Immature natural killer cell (primary cell): Measurements from ENCODE around the gene LRRC8D. TPM values are rescaled to one million over a fixed set of nuclear protein-coding genes. Genes with fewer than 3 reads are reported as not detected.
A peak's percentile ranks its signal among the peaks of the same experiment; 100 is the strongest.
"Not testable (repeated sequence)": the region's sequence is repeated elsewhere in the genome, so short reads cannot be mapped to it uniquely, and the experiment has no call there.

Source experiments
- DNase-seq, 3 donors: peaks; one replicate each; pipeline ENCODE4 v3.0.0; 2022; ENCODE audit warnings: mixed read lengths in 1 of 3
- H3K27ac Mint-ChIP-seq, 6 donors: one replicate each; pipeline ENCODE4 v1.8.0; 2020; ENCODE audit warnings: mixed read lengths in 6 of 6, mild to moderate bottlenecking in 5 of 6, inconsistent platforms in 4 of 6, moderate library complexity in 3 of 6
- H3K27me3 Mint-ChIP-seq, 3 donors: one replicate each; pipeline ENCODE4 v1.8.0; 2020 to 2021; ENCODE audit warnings: low read depth in 3 of 3, mild to moderate bottlenecking in 3 of 3, mixed read lengths in 3 of 3, moderate library complexity in 3 of 3, inconsistent platforms in 1 of 3
- H3K36me3 Mint-ChIP-seq, 3 donors: one replicate each; pipeline ENCODE4 v1.8.0; 2020; ENCODE audit warnings: mixed read lengths in 3 of 3, inconsistent platforms in 2 of 3, mild to moderate bottlenecking in 2 of 3
- H3K4me1 Mint-ChIP-seq, 2 donors: one replicate each; pipeline ENCODE4 v1.8.0; 2020; ENCODE audit warnings: inconsistent platforms in 2 of 2, mild to moderate bottlenecking in 2 of 2, mixed read lengths in 2 of 2, moderate library complexity in 1 of 2
- H3K4me3 Mint-ChIP-seq, 5 donors: one replicate each; pipeline ENCODE4 v1.8.0; 2020; ENCODE audit warnings: mild to moderate bottlenecking in 5 of 5, mixed read lengths in 5 of 5, inconsistent platforms in 3 of 5, moderate library complexity in 3 of 5
- H3K9me3 Mint-ChIP-seq, 6 donors: one replicate each; pipeline ENCODE4 v1.8.0; 2020; ENCODE audit warnings: mild to moderate bottlenecking in 6 of 6, mixed read lengths in 6 of 6, inconsistent platforms in 4 of 6, moderate library complexity in 3 of 6
- polyA plus RNA-seq, 3 donors: library from polyadenylated mRNA; unstranded; fragments of 300-500 nt; fragmentation: Illumina TruSeq; gene quantifications; one replicate each; pipeline ENCODE4 v1.2.3, GENCODE V29; 2021

The LRRC8D gene
- 10 to 100 TPM; 24.7 to 40.1 (median 32.0) TPM for polyA plus RNA-seq

DNA sequence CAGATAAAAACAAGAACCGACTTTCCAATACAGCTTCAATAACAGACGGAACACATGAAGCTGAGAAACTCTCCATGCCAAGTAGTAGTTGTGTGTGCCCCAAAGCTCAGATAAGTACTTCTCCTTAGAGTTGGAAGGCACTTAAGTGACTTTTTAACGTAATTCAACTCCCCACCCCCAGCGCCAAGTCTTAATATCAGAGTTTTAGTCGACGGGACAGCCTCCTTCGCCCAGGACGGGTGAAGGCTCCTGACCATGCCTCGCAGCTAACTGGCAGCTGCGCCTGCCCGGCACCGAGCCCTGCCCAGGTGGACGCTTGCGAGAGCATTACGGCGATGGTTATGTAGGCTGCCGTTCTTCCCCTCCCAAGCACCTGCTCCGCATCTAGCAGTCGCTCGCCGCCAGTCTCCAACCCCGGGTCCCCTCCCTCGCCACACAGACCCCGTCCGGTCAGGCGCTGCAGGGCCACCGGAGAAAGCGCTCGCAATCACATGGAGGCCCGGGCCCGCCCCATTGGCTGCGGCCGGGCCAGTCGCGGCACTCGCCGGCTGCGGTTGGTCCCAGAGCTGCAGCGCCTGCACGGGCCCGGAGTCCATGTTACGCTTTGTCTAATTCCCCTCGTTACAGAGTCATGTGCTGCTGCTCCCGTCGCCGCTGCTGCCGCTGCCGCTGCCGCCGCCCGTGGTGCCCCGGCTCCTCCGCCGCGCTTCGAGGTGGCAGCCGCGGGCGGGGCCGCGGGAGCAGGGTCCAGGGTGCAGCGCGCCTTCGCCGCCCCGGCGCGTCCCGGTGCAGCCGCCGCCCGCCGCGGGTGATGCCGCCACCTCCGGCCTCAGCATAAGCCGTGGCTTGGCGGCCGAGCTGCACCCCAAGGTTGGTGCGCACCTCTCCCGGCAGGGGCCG, at the start of gene LRRC8D:
Gene LRRC8D (plus strand): TSS at position 611 of the 900 bp plus-strand sequence. CDS start 112,037 bp downstream, outside the sequence.
- no peaks in the 10 kb centered on the region for H3K9me3 Mint-ChIP-seq
- peaks cover 4 to 6% (median 5%) of the 10 kb centered on the region in 3 donors for H3K27me3 Mint-ChIP-seq
- peaks cover 0 to 7% (median 0%) of the 10 kb centered on the region in 3 donors for H3K36me3 Mint-ChIP-seq
- H3K4me3 Mint-ChIP-seq = peak within 1 kb of the TSS; percentile 84 to 94 (median 86)
- DNase-seq = peak; percentile 80 to 84 (median 81)
- peak within 1 kb of the TSS; percentile 60 to 87 (median 76) for H3K27ac Mint-ChIP-seq
- H3K4me1 Mint-ChIP-seq = peaks cover 18 to 42% of the 10 kb centered on the region in 2 donors

DNA sequence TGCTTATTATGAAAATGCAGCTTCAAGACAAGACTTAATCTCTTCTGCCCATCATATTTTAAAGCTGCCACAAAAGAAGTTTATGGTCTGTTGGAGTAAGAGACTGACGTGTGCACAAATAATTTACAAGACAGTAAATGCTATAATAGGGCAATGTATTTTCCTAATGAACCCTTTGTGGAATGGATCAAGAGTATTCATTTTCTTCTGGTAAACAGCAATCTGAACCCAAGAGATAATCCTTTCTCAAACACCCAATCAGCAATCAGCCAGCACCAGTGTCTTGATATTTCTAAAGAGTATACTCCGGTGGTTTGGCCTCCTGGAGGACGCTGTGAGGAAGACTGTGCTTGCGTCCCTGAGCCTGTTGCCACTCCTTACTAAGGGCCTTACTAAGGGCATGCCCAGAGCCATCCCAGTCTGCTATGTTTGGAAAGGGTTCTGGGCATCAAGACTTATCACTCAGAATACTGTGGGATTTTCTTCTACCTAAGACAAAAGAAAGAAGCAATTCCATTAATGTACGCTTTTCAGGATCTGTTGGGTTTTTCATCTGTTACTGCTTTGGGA, 48.8 kb upstream of the LRRC8D start:
- H3K36me3 Mint-ChIP-seq = no peaks in the 10 kb centered on the region

DNA sequence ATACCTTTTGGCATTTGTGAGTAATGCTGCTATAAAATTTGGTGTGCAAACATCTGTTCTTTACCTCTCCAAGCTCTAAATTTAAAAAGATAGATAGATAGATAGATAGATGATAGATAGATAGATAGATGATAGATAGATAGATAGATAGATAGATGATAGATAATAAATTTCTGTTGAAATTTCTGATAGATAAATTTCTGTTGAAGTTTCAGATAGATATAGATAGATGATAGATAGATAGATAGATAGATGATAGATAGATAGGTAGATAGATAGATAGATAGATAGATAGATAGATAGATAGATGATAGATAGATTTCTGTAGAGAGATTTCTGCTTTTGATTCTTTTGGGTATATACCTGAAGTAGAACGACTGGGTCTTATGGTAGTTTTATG, 44.7 kb upstream of the LRRC8D start:
- peaks cover 6 to 12% of the 10 kb centered on the region in 2 donors for H3K4me1 Mint-ChIP-seq
- H3K4me3 Mint-ChIP-seq, H3K27me3 Mint-ChIP-seq, H3K36me3 Mint-ChIP-seq, H3K9me3 Mint-ChIP-seq, H3K27ac Mint-ChIP-seq, DNase-seq: not testable (repeated sequence)

More for the DNA sequence above, 48.8 kb upstream of the LRRC8D start:
- Mint-ChIP-seq H3K27me3 (peaks cover 0 to 7% (median 3%) of the 10 kb centered on the region in 3 donors), H3K9me3 (no peaks in the 10 kb centered on the region), H3K4me3 (no peak overlapping the region), H3K27ac (no peak overlapping the region), H3K4me1 (peaks cover 6 to 12% of the 10 kb centered on the region in 2 donors)
- no peak for DNase-seq

DNA sequence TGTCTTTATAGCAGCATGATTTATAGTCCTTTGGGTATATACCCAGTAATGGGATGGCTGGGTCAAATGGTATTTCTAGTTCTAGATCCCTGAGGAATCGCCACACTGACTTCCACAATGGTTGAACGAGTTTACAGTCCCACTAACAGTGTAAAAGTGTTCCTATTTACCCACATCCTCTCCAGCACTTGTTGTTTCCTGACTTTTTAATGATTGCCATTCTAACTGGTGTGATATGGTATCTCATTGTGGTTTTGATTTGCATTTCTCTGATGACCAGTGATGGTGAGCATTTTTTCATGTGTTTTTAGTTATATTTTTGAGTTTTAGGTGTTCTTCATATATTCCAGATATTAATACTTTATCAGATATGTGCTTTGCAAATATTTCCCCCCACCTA, 43.6 kb upstream of the LRRC8D start:
- not testable (repeated sequence) for H3K27ac Mint-ChIP-seq, H3K36me3 Mint-ChIP-seq, H3K9me3 Mint-ChIP-seq, H3K27me3 Mint-ChIP-seq, DNase-seq, H3K4me3 Mint-ChIP-seq
- peaks cover 6 to 23% of the 10 kb centered on the region in 2 donors for H3K4me1 Mint-ChIP-seq

DNA sequence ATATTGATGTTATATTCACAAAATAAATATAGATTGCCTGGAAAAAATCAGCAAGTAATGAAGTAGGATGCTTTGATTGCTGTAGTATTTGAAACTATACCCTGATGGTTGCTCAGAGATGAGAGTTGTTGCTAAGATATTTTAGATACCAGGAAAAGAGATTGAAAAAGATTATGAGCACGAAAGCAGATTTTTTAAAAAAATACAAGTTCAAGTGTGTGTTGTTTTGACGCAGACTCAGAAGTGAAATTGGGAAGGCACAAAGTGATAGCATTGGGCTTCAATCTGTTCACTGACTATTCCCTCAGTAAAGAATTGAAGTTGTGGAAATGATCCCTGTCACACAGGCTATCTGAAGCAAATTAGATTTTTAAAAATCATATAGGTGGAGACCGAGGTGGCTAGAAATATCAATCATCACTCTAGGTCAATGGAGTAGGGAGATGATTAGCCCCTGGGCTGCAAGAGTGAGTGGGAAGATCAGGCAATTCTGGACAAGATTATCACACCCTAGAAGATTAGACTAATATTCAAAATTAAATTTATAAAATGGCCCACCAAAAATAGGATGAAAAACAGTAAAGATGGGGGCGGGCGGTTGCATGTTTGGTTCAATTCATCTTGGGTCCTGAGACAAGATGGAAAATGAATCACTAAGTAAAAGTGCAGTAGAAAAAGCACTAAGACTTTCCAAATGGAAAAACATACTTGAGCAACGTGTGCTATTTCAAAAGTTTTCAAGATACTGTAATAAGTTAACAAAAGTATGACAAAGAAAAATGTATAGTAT, 41.5 kb upstream of the LRRC8D start:
- Mint-ChIP-seq H3K4me3 (no peak overlapping the region), H3K36me3 (no peaks in the 10 kb centered on the region), H3K27ac (no peak overlapping the region), H3K27me3 (peaks cover 0 to 7% (median 4%) of the 10 kb centered on the region in 3 donors), H3K4me1 (peaks cover 6 to 25% of the 10 kb centered on the region in 2 donors), H3K9me3 (no peaks in the 10 kb centered on the region)
- no peak for DNase-seq

DNA sequence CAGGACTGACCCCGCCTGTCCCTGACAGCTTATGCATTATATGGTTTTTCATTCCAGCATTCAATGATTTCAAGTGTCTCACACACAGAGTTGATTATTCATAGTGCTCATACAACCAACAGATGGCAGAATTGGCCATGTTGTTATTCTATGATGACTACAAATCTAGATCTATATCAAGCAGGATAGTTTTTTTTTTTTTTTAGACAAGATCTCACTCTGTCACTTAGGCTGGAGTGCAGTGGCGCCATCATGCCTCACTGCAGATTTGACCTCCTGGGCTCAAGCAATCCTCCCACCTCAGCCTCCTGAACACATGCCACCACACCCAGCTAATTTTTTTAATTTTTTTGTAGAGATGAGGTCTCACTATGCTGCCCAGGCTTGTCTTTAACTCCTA, 40.1 kb upstream of the LRRC8D start:
- Mint-ChIP-seq H3K9me3 (no peaks in the 10 kb centered on the region), H3K27me3 (peaks cover 0 to 7% (median 4%) of the 10 kb centered on the region in 3 donors), H3K27ac (no peak overlapping the region), H3K36me3 (no peaks in the 10 kb centered on the region), H3K4me1 (peaks cover 3 to 21% of the 10 kb centered on the region in 2 donors), H3K4me3 (no peak overlapping the region)
- no peak for DNase-seq

DNA sequence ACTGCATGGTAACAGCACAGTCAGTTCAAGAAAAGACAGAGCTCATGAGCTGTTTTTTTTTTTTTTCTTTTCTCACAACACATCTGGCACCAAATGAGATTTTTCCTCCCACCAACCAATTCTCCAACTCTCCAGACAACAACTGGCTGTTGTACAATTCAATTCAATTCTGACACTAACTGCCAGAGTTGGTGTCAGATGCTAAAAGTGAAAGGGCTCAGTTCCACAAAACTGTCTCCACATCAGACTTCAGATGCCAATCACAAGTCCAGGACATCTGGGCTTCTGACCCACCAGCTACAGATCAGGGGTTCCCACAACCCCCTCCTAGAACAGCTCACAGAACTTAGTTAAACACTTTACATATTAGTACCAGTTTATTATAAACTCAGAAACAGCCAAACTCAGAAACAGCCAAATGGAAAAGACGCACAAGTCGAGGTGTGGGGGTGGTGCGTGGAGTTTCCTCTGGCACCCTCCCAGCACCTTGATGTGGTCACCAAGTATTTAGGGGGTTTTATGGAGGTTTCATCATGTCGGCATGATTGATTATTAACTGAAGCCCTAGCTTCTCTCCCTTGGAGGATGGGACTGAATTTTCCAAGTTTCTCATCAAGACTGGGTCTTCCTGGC, 39.2 kb upstream of the LRRC8D start:
- Mint-ChIP-seq H3K36me3 (no peaks in the 10 kb centered on the region), H3K4me3 (peak overlapping the region in 2 of 5 donors; percentile 5 to 39), H3K27ac (no peak overlapping the region), H3K9me3 (no peaks in the 10 kb centered on the region), H3K27me3 (peaks cover 0 to 7% (median 4%) of the 10 kb centered on the region in 3 donors), H3K4me1 (peaks cover 0 to 12% of the 10 kb centered on the region in 2 donors)
- DNase-seq = peak in 1 of 3 donors; percentile 11

DNA sequence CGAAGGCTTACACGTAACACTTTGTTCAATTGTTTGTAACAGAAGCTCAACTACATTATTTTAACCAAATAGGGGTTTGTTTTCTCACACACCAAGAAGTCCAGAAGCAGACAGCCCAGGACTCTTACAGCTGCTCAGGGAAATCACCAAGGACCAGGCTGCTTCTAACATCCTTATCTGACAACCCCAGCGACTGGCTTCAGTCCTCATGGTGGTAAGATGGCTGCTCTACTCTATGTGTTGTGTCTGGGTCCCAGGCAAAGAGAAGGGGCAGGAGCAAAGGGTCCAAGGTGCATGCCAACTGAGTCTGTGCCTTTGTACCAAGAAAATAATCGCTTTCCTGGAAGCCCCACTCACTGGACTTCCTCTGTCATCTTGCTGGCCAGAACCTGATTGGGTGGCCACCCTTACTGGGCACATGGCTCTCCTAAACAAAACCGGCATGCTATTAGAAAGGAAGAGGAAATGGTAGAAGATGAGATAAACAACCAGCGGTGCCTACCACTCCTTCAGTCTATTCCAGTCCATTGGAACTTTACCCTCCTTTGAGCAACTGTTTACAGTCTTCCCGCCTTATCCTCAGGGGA, 34.1 kb upstream of the LRRC8D start:
- Mint-ChIP-seq H3K36me3 (no peaks in the 10 kb centered on the region), H3K4me1 (peaks cover 0 to 7% of the 10 kb centered on the region in 2 donors), H3K27ac (no peak overlapping the region), H3K27me3 (peaks cover under 1 to 6% (median 1%) of the 10 kb centered on the region in 3 donors), H3K9me3 (no peaks in the 10 kb centered on the region), H3K4me3 (no peak overlapping the region)
- DNase-seq = no peak

DNA sequence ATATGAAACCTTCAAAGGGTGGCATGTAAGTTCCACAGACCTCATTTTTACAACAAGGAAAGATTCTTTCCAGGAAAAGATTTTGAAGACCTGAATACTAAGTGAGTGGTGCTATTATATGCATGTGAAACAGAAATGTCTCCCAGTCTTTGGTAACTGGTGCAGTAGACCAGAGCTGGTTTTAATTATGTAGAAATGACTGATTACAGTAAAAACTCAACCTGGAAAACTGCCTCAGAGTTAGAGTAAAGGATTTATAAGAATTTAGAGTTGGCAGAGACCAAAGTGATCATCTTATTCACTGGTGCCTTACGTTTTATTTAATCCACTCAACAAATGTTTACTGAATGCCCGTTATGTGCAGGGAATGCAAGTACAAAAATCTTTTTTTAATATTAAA, 30.2 kb upstream of the LRRC8D start:
- Mint-ChIP-seq H3K27me3 (peaks cover 0 to 3% (median 1%) of the 10 kb centered on the region in 3 donors), H3K4me1 (no peaks in the 10 kb centered on the region), H3K4me3 (no peak overlapping the region), H3K27ac (no peak overlapping the region), H3K36me3 (no peaks in the 10 kb centered on the region), H3K9me3 (no peaks in the 10 kb centered on the region)
- no peak for DNase-seq

DNA sequence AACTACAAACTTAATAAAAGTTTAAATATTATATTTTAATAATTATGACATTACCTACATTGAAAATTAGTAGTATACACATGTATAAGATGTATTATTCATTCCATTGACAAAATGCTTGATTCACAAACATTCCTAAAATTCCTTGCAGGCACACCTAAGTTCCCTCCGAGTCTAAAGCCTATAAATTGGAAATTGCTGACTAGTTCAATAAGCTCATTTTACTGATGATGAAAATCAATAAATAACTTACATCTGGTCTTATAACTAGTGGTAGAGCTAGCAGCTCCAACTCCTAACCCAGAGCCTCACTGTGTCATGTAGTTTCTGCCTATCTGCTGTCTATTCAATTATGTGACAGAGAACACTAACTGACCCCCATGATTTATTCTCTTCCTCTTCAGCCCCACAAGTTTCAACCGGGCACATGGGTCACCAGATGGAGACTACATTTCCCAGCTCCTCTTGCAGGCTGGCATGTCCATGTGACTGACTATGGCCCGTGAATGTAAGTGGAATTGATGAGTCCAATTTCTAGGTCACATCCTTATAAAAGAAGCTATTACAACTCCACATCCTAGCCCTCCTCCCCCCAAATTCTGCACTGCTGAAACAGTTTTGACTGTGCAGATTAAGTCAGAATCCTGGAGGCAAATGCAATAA, 29.6 kb upstream of the LRRC8D start:
- no peak for DNase-seq
- no peaks in the 10 kb centered on the region for H3K9me3 Mint-ChIP-seq
- H3K36me3 Mint-ChIP-seq = no peaks in the 10 kb centered on the region
- no peaks in the 10 kb centered on the region for H3K4me1 Mint-ChIP-seq
- peaks cover 0 to 3% (median 1%) of the 10 kb centered on the region in 3 donors for H3K27me3 Mint-ChIP-seq
- no peak overlapping the region for H3K27ac Mint-ChIP-seq
- H3K4me3 Mint-ChIP-seq = no peak overlapping the region

DNA sequence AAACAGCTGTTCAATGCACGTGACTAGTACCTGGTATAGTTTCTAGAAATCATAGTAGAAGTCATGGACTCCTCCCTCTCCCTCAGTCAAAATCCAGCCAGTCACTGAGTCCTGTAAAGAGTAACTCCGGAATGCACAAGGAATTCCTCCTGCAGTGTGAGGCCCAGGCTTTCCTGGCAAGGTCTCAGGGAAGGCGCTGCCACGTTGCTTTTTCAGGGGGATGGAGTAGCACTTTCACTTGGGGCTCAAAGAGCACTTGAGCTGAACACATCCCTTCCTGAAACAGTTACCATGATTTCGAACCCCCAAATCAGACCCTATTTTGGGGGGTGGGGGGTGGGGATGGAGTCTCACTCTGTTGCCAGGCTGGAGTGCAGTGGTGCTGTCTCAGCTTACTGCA, 26.4 kb upstream of the LRRC8D start:
- no peak for DNase-seq
- Mint-ChIP-seq H3K4me1 (peaks cover 2 to 3% of the 10 kb centered on the region in 2 donors), H3K9me3 (no peaks in the 10 kb centered on the region), H3K4me3 (no peak overlapping the region), H3K27ac (no peak overlapping the region), H3K36me3 (no peaks in the 10 kb centered on the region), H3K27me3 (peaks cover 0 to under 1% (median 0%) of the 10 kb centered on the region in 3 donors)

DNA sequence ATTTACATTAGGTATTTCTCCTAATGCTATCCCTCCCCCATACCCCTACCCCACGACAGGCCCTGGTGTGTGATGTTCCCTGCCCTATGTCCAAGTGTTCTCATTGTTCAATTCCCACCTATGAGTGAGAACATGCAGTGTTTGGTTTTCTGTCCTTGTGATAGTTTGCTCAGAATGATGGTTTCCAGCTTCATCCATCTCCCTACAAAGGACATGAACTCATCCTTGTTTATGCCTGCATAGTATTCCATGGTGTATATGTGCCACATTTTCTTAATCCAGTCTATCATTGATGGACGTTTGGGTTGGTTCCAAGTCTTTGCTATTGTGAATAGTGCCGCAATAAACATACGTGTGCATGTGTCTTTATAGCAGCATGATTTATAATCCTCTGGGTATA, 25.3 kb upstream of the LRRC8D start:
- H3K9me3 Mint-ChIP-seq, H3K27ac Mint-ChIP-seq, H3K27me3 Mint-ChIP-seq, DNase-seq, H3K4me1 Mint-ChIP-seq, H3K4me3 Mint-ChIP-seq, H3K36me3 Mint-ChIP-seq: not testable (repeated sequence)

DNA sequence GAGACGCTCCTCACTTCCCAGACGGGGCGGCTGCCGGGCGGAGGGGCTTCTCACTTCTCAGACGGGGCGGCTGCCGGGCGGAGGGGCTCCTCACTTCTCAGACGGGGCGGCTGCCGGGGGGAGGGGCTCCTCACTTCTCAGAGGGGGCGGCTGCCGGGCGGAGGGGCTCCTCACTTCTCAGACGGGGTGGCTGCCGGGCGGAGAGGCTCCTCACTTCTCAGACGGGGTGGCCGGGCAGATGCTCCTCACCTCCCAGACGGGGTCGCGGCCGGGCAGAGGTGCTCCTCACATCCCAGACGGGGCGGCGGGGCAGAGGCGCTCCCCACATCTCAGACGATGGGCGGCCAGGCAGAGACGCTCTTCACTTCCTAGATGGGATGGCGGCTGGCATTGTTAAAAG, 23.0 kb upstream of the LRRC8D start:
- not testable (repeated sequence) for H3K4me1 Mint-ChIP-seq, H3K36me3 Mint-ChIP-seq, H3K4me3 Mint-ChIP-seq, H3K9me3 Mint-ChIP-seq, DNase-seq, H3K27me3 Mint-ChIP-seq, H3K27ac Mint-ChIP-seq
